ENCODE results near the gene ZNF680.

Gene ZNF680

GRCh38 chr7:64562256-64562625 is 630 bp downstream of the ZNF680 start:
- H3K4me3 ChIP-seq, result peak overlapping the region; percentile 71 to 72
- H3K9me3 ChIP-seq, result no peaks in the 10 kb centered on the region
- H3K36me3 ChIP-seq, result no peaks in the 10 kb centered on the region
- H3K27ac ChIP-seq, result peak overlapping the region; percentile 89 to 91
- DNase-seq, result no peak
- H3K27me3 ChIP-seq, result no peaks in the 10 kb centered on the region
- intact Hi-C loops (cut with DNase I; ENCODE audit: low total_unique reads), result no loop called here
- no peak for TF ChIP-seq CTCF (IDR thresholded peaks at IDR 0.05)
- H3K4me1 ChIP-seq, result peaks cover 0 to 52% (median 34%) of the 10 kb centered on the region in 4 donors

GRCh38 chr7:64559206-64559605 is 3.7 kb downstream of the ZNF680 start:
- peaks cover 0 to 2% (median 0%) of the 10 kb centered on the region in 3 donors for H3K36me3 ChIP-seq
- H3K27me3 ChIP-seq, result no peaks in the 10 kb centered on the region
- peak in 1 of 2 donors; percentile 32 for DNase-seq
- peaks cover 0 to 77% (median 39%) of the 10 kb centered on the region in 4 donors for H3K4me1 ChIP-seq
- peak overlapping the region; percentile 11 to 27 for H3K4me3 ChIP-seq
- H3K9me3 ChIP-seq, result no peaks in the 10 kb centered on the region
- intact Hi-C loops (cut with DNase I; ENCODE audit: low total_unique reads), result no loop called here
- TF ChIP-seq CTCF (IDR thresholded peaks at IDR 0.05), result no peak
- H3K27ac ChIP-seq, result peak overlapping the region; percentile 77 to 82

GRCh38 chr7:64558781-64559180 is 4.1 kb downstream of the ZNF680 start:
- peak overlapping the region; percentile 77 to 82 for H3K27ac ChIP-seq
- DNase-seq, result no peak
- no peak for TF ChIP-seq CTCF (IDR thresholded peaks at IDR 0.05)
- peaks cover 0 to 74% (median 39%) of the 10 kb centered on the region in 4 donors for H3K4me1 ChIP-seq
- intact Hi-C loops (cut with DNase I; ENCODE audit: low total_unique reads), result no loop called here
- no peaks in the 10 kb centered on the region for H3K9me3 ChIP-seq
- peaks cover 0 to 5% (median 0%) of the 10 kb centered on the region in 3 donors for H3K36me3 ChIP-seq
- H3K27me3 ChIP-seq, result no peaks in the 10 kb centered on the region
- H3K4me3 ChIP-seq, result peak overlapping the region; percentile 11 to 27

- H3K27ac ChIP-seq, result peak overlapping the region; percentile 77 to 82
- intact Hi-C loops (cut with DNase I; ENCODE audit: low total_unique reads), result no loop called here
Observed at GRCh38 chr7:64558323-64558705, 4.6 kb downstream of the ZNF680 start.

GRCh38 chr7:64557601-64558322 is 5.1 kb downstream of the ZNF680 start:
- Histone ChIP-seq H3K4me1 (peaks cover 0 to 71% (median 37%) of the 10 kb centered on the region in 4 donors), H3K27ac (peak overlapping the region; percentile 77 to 82), H3K4me3 (no peak overlapping the region), H3K9me3 (no peaks in the 10 kb centered on the region), H3K36me3 (peaks cover 0 to 5% (median 0%) of the 10 kb centered on the region in 3 donors), H3K27me3 (no peaks in the 10 kb centered on the region)
- TF ChIP-seq CTCF (IDR thresholded peaks at IDR 0.05), result no peak
- DNase-seq, result no peak
- intact Hi-C loops (cut with DNase I; ENCODE audit: low total_unique reads), result no loop called here

More at GRCh38 chr7:64558323-64558705, 4.6 kb downstream of the ZNF680 start:
- Histone ChIP-seq H3K9me3 (no peaks in the 10 kb centered on the region), H3K27me3 (no peaks in the 10 kb centered on the region), H3K4me3 (no peak overlapping the region), H3K4me1 (peaks cover 0 to 71% (median 37%) of the 10 kb centered on the region in 4 donors), H3K36me3 (peaks cover 0 to 5% (median 0%) of the 10 kb centered on the region in 3 donors)
- no peak for DNase-seq
- TF ChIP-seq CTCF (IDR thresholded peaks at IDR 0.05), result no peak

Measured in tibial artery (tissue), 4 donors.